EL (cell line): ENCODE results near the gene DAZL.
A peak's percentile ranks its signal among the peaks of the same experiment; 100 is the strongest.

Source experiments
- DNase-seq: peaks from one replicate; pipeline ENCODE4 v3.0.0-alpha.2; 2016

DAZL gene

DNA sequence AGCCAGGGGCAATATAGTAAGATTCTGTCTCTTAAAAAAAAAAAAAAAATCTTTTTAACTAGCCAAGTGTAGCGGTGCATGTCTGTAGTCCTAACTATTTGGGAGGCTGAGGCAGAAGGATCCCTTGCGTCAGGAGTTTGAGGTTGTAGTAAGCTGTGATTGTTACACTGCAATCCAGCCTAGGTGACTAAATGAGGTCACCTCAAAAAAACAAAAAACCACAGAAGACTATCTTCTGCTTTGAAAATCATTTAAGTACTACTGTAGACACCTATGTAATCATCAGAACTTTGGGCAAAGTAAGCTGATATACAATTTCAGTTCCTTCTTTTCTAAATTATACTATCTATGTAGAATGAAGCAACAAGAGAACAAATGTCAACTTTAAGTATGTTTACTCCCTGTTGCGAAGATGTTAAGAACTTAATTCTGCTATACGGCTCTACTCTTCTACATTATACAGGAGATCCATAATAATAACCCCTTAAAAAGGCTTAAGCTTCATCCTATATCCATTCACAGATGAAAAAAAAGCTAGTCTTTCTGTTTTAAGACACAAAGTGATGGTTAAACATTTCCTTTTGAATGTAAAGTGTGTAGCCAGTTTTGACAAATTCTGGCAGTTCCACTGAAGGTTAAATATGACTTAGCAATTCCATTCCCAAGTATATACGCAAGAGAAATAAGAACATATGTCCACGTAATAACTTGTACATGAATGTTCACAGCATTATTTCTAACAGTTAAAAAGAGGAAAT is 15.2 kb downstream of the DAZL start:
- DNase-seq = no peak

DNA sequence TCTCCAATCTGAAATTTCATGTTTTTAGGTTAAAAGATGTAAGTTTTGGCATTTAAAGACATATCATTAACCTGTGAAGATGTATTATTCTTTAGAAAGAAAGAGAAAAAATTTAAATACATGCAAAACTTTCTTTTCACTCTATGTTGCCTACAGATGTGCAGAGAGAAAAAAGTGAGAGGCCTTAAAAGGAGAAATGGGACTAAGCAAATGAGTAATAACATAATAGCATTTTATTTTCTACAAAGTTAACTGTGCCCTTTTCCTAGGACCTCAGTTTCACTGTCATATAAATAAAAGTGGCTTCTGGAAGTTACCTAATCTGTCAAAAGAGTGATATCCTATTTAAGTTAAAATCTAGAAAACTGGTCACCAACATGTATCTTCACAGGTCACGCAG is 16.1 kb downstream of the DAZL start:
- DNase-seq = no peak

DNA sequence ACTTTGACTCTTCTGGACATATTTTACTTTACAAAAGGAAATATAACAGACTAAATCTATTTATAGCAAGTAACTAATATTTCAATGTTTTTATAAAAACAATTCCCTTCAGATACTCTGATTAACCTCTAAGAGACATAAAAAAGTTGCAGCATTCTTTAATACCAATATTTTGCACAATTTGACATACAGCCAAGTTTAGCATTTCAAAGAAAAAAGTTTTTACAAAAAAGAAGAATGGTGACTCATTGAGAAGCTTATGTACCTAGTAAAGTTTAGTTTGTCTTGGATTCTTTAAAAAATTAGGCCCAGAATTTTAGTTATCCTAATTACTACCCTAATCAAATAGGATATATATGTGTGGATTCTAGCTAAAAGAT is 17.6 kb downstream of the DAZL start:
- no peak for DNase-seq

DNA sequence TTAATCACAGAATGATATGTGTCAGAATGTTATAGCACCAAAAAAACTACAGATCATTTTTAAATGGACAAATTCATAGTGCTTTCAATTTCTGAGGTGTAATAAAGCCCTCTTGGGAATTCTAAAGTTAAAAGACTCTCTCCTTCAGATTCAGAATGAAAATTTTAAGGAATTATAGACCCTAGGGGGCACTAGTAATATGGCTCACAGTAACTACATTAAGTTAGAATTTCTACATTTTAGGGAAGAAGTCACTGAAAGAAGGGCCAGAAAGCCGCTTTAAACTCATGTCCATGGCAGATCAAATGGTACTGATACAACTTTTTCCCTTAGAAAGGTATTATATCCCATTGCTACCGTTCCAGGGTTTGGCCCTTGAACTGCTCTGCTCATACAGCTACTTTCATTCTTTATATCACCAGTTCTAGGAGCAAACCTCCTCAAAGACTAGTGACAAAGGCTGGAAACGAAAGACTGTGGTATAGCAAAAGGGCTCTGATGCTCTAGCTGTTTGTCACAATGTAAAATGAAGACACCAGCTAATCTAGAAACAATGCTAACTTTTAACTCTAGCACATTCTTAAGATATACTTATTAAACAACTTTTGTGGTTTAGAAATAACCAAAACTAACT is 18.1 kb downstream of the DAZL start:
- peak; percentile 5 for DNase-seq

DNA sequence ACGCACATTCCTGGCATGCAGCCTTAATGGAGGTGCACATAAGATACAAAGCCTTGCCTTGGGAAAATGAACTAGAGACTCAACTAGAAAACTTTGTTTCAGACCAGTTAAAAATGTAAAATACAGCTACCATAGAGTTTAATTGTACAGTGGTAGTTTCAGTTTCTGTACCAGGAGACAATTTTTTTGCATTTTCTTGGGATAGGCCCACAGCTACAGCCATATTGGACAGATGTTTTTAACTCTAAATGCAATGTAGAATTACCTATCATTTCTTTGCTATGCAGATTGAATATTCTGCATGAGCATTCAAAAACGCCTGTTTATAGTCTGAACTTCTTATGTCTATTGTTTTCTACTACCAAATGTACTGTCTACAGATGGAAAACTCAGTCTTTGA is 20.3 kb downstream of the DAZL start:
- no peak for DNase-seq

DNA sequence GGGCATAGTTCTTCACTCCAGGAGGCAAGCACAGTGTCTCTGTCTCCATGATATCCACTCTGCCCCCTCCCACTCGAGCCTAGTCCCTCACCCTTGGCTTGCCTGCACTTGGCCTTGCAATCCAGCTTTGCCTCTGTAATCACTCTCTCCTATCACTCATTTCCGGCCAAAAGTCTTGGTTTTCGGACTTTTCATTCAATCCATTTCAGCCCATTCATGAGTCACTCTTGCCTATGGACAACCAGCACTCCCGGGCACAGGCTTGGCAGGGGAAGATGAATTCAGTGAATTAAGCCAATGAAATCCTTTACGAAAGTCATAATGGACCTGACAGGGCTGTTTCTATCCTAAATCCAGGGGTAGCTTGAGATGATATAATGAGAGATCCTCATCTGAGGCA is 21.7 kb downstream of the DAZL start:
- DNase-seq = peak; percentile 8

DNA sequence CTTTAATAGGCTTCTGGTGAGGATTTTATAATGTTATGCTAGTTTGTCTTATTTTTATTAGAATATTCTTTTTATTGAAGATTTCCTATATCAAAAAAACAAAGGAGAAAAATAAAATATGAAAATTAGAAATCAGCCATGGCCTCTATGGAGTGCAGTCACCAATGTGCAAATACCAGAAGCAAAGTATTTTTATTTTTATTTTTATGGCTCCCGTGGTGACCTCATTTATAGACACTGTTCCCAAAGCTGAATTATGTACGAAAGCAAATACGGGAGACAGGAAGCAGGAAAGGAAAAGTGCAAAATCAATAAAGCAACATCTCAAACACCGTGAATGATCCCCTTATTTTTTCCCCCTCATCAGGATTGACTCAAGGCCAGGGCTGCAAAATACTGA is 35.1 kb downstream of the DAZL start:
- DNase-seq = no peak

DNA sequence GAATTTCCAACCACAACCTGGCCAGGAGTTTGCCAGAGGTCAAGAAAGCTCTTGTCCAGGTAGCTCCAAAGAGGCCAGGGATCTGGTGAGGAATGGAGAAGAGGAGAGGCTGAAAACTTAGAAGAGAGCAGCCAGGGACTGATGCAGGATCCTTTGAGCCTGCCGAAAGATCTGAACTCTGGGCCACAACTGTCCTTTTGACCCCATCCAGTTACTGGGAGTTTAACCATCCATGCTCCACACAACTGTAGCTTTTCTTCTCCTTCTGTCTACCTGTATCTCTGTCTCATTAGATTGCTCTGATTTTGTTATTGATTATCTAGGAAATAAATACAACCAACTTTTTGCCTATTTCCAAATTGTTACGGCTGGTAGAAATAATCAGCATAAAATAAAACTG is 36.7 kb downstream of the DAZL start:
- no peak for DNase-seq

DNA sequence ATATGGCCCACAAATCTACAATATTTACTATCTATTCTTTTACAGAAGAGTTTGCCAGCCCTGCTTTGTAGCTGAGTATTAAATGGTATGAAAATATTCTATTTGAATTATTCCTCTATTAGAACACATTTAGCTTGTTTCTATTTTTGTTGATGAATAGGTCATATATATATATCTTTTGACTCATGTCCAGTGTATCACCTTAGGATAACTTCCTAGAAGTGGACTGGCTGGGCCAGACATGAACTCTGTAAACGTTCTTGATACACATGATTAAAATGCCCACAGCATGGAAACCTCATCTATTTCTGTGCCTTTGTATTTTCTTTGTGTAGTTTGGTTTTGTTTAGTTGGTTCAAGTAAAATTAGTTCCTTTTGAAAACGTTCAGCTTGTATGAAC is 37.1 kb downstream of the DAZL start:
- DNase-seq = no peak

DNA sequence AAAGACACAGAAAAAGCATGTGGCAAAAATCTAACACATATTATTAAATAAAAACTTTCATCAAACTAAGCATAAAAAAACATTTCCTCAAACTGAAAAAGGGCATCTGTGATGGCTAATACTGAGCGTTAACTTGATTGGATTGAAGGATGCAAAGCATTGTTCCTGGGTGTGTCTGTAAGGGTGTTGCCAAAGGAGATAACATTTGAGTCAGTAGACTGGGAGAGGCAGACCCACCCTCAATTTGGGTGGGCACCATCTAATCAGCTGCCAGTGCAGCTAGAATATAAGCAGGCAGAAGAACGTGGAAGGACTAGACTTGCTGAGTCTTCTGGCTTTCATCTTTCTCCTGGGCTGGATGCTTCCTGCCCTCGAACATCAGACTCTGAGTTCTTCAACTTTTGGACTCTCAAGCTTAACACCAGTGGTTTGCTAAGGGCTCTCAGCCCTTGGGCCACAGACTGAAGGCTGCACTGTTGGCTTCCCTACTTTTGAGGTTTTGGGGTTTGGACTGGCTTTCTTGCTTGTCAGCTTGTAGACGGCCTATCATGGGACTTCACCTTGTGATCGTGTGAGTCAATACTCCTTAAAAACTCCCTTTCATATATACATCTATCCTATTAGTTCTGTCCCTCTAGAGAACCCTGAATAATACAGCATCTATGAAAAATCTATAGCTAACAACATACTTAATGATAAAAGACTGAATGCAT is 45.4 kb downstream of the DAZL start:
- no peak for DNase-seq

DNA sequence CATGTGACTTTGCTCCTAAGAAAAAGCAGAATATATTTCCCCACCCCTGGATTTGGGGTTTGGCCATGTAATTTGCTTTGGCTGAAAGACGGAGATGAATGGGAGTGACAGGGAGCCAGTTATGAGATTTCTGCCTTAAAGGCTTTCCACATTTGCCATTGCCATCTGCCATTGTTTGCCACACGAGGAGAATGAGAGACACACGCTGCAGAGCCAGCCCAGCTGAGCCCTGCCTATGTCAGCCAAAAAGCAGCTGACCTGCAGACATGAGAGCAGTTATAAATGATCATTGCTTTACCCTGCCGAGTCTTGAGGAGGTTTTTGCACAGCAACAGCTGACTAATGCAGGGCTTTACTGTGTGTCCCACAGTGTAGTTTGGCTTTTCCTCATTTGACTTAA is 51.1 kb downstream of the DAZL start:
- DNase-seq = no peak

DNA sequence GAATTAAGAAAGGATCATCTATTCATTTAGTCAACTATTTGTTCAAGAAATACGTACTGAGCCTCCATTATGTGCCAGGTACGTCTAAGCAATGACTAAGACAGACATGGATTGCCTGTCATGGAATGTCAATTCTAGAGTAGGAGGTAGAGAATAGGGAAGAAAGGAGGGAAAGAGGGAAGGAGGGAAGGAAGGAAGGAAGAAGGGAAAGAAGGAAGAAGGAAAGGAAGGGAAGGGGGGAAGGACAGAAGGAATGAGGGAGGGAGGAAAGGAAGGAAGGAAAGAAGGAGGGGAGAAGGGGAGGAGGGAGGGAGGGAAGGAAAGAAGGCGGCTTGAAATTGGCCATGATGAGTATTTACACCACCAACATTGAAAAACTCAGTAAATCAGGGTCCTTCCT is 52.5 kb downstream of the DAZL start:
- no peak for DNase-seq

DNA sequence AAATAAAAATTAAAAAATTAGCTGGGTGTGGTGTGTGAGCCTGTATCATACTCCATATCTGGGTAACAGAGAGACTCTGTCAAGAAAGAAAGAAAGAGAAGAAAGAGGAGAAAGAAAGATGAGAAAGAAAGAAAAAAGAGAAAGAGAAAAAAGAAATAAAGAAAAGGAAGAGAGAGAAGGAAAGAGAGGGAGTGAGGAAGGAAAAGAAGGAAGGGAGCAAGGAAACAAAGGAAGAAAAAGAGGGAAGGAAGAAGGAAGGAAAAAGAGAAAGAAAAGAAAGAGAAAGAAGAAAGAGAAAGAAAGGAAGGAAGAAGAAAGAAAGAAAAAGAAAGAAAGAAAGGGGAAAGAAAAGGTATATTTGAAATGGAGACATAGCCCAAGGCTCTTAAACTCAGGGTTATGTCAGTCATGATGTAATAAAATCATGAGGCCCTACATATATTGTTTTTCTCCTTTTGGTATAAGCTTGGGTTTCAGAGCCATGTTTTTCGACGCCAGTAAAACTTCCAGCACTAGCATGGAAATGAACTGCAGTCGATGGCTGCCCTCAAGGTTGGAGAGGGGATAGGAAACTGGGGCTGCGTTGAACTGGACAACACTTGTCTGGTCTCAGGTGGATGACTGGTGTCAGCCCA is 53.8 kb downstream of the DAZL start:
- no peak for DNase-seq

DNA sequence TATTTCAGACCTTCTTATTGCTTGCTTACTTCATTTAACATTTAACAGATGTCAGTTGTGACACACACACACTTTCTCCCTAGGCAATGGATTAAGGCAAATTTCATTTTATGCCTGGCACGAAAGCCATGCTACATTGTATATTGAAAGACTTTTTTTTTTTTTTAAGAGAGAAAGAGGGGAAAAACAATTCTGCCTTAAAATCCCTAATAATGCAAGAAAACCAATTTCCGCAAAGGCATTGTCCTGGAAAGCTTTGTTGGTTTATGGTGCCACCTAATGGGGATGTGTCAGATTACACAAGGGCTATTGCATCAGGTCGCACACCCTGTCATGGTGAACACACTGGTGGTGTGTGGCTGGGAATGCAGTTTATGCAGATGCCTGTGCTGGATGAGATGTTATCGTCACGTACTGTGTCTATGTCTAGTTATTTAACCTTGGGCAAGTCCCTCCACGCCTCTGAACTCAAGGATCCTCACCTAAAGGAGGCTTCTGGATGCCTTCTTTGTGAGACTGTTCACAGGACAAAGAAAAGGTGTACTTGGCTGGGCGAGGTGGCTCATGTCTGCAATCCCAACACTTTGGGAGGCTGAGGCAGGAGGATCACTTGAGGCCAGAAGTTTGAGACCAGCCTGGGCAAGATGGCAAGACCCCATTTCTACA is 54.4 kb downstream of the DAZL start:
- peak; percentile 85 for DNase-seq

DNA sequence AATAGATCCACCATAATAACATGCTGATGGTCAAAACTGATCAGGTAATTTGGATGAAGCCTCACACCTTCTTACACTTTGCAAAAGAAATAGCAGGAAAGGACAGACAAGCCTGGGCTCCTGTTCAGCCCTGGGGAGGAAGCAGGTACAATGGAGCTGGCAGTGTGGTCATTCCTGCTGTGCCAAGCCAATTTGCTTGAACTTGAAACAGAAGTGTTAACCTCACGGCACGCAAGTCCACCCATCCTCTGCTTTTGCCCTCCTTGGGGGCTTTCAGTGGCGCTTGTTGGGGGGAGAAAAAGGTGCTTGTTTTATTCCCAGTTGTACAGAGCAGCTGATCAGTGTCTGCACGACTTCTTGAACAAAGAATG is 54.9 kb downstream of the DAZL start:
- DNase-seq = no peak

DNA sequence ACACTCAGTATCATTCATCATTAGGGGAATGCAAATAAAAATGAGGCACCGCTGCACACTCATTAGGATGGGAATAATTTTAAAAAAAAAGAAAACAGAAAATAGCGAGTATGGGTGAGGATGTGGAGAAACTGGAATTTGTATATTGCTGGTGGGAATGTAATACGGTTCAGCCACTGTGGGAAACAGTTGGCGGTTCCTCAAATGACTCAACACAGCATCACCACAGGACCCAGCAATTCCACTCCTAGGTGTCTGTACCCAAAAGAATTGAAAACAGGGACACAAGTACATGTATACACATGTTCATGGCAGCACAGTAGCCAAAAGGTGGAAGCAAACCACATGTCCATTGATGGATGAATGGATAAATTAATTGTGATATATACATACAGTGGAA is 56.5 kb downstream of the DAZL start:
- DNase-seq = peak; percentile 84

DNA sequence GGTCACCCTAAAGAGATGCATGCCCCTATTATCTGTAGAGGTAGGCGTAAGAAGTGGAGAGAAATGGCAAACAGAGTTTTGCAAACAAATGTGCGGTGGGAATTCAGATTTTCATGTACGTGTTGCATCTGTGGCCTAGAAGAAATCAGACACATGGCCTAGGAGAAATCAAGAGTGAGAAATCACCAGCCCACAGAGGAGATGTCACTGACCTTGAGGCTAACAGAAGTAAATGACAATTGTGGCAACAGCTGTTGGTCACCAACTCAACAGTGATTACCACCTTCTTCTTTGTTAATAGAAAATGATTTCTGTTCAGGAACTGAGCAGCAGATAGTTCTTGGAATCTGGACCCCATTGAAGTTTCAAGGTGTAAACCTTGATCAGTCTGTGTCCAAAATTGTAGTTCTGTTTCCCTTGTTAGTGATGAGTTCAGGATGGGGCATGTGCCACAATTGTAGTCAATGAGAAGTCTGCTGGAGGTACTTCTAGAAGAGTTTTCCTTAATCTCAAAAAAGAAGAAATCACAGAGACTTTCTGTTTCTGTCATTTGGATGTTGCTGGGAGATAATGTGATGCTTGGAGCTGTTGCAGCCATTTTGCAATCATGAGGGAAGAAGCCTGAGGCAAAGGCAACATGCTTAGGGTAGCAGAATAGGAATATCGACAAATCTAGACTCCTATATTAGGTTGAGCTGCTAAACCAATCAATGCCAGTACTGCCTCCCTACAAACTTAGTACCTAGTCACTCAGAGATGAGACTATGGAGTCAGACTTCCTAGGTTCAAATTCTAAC is 57.5 kb downstream of the DAZL start:
- no peak for DNase-seq

DNA sequence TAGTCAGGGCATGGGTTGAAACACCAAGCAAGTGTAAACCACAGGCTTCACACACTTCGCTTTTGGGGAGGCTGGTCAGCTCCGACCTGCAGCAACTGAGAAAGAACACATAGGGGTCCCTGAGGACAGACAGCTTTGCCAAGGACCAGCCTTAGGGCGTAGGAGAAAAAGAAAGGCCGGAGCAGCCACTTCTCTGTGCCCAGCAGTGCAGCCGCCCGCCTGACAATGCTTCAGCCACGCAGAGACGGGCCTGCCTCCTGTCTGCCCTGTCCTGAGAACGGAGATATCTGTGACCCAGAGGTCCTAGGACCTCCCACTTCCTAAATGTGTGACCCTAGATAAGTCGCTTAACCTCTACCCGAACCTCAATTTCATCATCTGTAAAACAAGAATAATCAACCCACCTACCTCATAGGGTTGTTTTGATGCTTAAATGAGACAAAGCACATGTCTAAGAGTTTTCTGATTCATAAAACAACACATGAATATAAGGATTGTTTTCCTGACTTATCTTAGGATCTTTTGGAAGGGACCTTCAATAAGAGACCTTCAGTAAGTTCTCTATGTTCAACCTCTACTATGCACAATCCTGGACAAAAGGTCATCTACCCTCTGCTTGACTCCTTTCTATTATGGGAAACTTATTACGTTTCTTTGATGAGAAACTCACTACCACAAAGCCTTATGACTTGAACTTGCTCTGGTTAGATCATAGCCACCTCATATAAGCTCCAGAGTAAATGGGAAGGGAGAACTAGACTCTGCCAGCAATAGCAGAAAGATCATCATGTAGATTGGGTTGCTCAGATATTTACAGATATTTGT is 58.8 kb downstream of the DAZL start:
- DNase-seq = no peak

DNA sequence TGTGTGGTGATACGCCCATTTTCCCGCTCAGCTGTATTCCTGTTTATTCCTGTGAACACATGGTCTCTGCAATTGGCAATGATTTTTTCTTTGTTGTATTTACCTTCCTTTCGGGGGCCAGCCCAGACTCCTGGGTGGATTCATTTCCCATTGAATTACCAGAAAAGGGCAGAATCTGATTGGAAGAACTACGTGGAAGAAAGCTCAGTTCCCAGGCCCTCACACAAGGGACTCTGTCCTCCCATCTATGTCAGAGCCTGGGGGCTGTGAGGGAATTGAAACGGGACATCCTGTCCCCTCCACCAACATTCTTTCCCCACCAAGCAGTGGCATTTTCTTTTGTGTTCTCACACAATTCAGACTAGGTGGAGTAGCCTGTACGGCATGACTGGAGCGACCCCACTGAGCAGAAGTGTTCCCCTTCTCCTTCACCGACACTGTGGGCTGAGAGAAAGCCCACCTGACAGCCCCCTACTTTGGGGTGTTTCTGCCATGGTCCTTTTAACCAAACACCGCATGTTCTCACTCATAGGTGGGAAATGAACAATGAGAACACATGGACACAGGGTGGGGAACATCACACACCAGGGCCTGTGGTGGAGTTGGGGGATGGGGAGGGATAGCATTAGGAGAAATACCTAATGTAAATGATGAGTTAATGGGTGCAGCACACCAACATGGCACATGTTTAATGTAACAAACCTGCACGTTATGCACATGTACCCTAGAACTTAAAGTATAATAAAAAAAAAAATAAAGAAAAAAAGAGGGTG is 59.6 kb downstream of the DAZL start:
- DNase-seq = no peak

DNA sequence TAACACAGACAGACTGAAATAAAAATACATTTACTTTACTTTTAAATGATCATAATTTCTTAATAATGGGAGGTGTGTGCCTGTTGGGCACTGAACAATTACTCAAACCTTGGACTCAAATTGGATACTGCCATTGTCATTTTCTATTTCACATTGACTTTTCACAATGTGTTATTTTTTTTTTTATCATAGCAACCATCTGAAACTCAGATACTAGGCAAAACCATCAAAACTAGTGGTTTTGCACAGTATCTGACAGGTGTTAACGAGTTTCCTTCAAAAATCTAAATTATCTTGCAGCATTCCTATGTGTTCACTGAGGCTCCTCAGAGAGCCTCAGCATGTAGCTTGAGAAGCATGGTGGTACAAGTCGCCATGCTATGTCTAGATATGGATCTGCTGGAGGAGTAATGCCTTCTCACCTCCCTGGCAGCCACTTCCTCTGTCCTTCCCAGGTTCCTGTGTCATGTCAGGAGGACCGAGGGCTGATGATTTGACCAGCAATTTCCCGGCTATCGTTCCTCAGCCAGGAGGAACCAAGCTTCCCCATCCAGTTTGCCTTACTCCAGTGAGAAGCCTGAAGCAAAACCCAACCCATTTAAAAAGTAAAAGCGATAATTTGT is 61.9 kb downstream of the DAZL start:
- no peak for DNase-seq
